NCI-H1436 (cell line): ENCODE measurements around the gene POLR1G.

ENCODE experiments used
- DNase-seq: peaks from one replicate; lab custom pipeline; 2025; lab: John Stamatoyannopoulos, UW

POLR1G gene

DNA sequence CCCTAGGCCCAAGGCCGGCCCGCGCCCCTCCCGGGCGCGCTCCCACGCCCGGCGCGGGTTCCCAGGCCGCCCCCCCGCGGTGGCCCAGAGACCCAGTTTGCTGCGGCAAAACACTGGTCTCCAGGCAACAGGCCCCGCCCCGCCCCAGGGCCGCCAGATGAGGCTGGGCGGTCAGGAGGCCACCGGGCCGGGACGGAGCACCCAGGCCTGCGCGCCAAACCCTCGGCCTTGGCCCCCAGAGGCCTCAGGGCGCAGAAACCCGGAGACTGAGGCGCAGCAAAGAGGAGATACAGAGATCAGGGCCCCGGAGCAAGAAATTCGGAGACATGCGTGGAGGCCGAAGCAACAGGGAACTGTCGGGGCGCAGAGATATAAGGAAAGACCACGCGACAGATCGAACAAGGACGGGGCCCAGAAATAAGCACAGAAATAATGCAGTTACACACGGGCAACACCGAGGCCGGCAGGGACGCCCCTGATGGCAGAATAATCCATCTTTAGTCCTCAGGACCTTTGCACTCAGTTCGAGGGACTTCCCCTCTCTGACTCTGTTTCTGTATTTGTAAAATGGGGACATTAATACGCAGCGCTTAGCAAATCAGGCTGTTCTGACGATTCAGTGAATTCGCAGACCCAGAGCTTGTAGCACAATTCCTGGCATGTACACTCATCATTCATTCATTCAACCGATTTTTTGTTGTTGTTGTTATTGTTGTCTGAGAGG lies 38.0 kb downstream of the POLR1G start:
- peak; percentile 37 for DNase-seq

- no peak for DNase-seq
Measured at GRCh38 chr19:45445139-45445538, 38.7 kb downstream of the POLR1G start.

- no peak for DNase-seq
Measured at GRCh38 chr19:45446295-45446694, 39.9 kb downstream of the POLR1G start.

DNA sequence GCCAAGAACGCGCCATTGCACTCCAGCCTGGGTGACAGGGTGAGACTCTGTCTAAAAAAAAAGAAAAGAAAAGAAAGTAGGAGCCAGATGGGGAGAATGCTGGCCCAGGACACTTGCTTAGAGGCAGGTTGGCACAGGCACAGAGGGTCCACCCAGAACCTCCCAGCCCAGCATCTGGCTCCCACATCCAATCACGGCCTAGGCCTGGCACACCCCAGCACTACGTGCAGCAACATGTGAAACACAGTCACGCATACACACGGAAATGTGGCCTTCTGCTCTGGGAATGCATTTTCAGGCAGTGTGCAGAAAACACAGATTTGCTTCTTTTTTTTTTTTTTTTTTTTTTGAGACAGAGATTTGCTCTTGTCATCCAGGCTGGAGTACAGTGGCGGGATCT lies 40.5 kb downstream of the POLR1G start:
- DNase-seq: no peak

- DNase-seq: no peak
Measured at GRCh38 chr19:45448425-45448756, 41.9 kb downstream of the POLR1G start.

DNA sequence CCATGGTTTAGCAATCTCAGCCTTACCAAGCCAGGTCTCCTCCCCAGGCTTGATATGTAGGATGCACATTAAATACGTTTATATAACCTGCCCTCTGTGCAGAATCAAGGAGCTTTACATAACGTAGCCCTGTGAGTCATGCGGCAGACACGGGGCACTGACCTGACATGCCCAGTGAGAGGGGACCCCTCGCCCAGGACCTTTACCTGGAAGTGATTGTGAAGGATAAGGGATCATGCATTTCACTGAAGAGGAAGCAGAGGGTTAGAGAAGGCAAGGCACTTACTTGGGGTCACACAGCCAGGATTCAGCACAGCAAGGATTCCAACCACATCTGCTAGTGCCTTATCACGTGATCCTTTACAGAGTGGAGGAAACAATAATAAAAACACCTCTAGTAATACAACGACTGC lies 42.4 kb downstream of the POLR1G start:
- DNase-seq: no peak

DNA sequence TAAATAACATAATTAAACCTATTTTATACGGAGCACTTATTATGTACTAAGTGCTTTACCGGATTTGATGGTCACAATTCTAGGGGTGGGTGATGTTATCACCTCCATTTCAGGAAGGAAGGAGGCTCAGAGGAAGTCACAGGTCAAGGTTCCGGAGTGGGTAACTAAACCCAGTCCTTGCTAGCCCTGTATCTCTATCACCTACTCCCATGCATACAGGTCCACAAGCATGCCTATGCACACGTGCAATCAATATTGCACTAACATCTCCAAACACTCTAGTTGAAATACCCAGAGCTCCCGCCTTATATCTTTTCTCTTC lies 43.5 kb downstream of the POLR1G start:
- no peak for DNase-seq

DNA sequence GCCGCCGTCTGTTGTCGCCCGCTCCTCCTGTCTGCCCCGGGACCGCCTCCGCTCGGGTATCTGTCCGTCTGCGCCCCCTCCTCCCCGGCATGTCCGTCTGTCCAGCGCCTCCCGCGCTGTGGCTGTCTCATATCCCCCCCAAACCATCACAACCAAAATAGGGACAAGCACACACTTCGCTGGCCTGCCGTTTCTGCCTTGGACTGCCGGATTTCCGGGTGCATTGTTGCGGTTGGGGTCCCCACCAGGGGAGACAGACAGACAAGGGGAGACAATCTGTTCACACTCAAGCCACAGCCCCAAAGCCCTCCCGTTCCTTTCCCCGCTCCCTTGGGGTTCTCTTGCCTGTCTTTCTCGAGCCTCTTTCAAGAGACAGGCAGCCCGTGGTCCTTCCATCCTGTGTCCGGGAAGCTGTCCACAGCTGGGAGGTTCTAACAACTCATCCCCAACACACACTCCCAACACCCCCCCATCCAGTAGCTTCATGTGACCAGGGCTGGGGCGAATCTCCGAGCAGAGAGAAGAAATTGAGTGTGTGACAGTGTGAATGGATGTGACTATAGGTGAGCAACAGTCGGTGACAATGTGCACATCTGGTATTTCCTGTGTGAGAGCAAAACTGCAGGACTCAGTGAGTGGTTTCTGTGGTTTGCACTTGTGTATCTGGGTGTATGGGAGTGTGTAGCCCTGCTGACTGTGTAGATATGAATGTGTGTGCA lies 44.8 kb downstream of the POLR1G start:
- DNase-seq: no peak

DNA sequence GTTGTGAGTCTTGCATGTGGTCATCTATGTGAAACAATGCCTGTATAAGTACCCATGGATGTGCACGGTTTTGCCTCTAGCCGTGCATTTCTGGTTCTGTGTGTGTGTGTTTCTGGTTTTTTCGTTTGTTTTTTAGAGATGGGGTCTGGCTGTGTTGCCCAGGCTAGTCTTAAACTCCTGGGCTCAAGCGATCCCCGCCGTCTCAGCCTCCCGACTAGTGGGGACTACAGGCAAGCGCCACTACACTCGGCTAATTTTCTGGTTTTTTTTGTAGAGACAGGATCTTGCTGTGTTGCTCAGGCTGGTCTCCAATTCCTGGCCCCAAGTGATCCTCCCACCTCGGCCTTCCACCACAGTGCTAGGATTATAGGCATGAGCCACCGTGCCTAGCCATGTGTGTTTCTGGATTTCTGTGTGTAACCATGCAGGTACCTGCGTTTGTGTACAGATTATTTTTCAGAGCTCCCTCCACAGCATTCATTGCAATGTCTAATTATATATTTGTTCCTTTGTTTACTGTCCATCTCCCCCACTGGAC lies 45.5 kb downstream of the POLR1G start:
- no peak for DNase-seq

- DNase-seq: no peak
Measured at GRCh38 chr19:45455707-45456499, 49.5 kb downstream of the POLR1G start.

GRCh38 chr19:45456500-45456815 lies 50.0 kb downstream of the POLR1G start:
- DNase-seq: no peak

GRCh38 chr19:45457776-45458175 lies 51.3 kb downstream of the POLR1G start:
- no peak for DNase-seq
